GM12873 (cell line): ENCODE data around the gene RNF152.

Experiments
- CTCF ChIP-seq: IDR thresholded peaks from 2 replicates; pipeline ENCODE4 v1.5.1; 2012; ENCODE audit warnings: low read depth, mild to moderate bottlenecking, moderate library complexity, low read length, control low read depth; ENCODE audit not compliant: insufficient read depth; ENCODE audit errors: missing control alignments

RNF152 gene

DNA sequence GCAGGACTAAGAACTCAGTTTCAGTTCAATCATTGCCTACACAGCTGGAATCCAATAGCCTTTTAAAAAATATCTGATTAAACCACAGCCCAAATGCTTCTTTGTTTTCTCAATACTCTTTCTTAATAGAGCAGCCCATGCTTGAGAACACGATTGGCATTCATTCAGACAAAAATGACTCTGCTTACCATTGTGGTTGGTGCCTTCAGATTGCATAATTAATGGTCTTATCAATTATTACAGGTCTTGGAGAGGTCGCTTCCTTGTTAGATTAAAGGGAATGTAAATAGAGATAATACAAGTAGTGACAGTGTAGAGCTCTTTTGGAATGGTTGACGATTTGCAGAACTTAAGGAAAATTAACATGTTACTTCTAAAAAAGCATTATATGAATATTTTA, 107.2 kb downstream of the RNF152 start:
- no peak for TF ChIP-seq CTCF

DNA sequence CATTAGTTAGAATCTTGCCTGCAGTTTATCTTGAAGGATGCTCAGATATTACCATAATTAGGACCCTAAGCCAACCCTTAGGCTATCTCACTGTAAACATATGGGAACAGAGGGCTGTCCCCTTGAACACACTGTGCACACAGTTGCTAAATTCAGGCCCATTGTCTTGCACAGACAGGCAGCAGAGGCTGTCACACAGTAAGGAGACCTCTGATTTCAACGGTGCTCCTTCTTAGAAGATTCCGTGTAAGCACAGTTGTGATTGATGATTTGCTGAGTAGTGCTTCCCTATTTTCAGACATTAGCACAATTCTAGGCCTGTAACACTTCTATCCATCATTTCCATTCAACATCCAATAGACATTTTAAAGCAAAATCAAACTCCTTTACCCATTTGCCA, 108.0 kb downstream of the RNF152 start:
- TF ChIP-seq CTCF = no peak

DNA sequence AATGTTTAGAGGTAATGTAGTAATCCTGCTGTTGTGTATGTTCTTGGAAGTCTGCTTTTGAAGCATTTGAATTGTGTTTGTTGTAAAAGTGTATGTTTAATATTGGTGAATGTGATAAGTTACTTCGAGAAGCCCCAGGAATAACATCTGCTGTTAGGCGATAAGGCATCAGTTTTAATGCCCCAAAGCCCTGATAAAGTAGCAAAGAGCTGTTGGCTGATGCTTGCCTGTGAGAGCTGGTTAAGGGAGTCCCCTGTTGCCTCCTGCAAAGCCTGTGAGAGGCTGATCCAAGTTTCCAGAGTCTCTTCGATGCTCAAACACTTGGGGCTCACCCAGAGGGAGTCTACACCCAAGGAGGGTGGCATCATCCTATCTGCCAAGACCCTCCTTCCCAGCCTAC, 110.3 kb downstream of the RNF152 start:
- no peak for TF ChIP-seq CTCF

- TF ChIP-seq CTCF = no peak
Measured at GRCh38 chr18:61774846-61775245, 118.0 kb downstream of the RNF152 start.

- no peak for TF ChIP-seq CTCF
Measured at GRCh38 chr18:61772293-61772848, 120.4 kb downstream of the RNF152 start.

DNA sequence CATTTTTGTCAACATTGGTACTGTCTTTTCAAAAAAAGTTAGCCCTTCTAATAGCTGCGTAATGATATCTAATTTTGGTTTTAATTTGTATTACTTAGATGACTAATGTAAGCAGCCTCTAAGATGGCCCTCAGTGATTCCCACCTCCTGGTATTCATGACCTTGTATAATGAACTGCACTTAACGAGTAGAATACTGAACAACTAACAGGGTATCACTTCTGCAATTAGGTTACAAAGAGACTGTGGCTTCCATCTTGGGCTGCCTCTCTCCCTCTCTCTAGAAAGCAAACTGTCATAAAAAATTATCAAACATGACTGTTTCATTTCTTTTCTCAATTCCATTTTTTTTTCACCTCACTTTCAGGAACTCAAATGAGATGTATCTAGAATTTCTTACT, 120.9 kb downstream of the RNF152 start:
- TF ChIP-seq CTCF = no peak

DNA sequence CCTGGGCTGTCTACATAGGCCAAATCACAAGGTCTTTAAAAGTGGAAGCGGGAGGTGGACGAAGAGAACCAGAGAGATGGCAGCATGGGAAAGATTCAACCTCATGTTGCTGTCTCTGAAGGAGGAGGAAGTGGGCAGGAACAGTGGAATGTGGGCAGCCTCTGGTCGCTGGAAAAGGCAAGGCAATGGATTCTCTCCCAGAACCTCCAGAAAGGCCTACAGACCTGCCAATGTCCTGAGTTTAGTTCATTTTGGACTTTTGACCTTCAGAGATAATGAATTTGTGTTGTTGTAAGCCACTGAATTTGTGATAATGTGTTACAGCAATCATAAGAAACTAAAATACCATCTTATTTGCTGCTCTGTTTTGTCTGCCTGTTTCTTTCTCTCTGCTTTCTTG, 122.5 kb downstream of the RNF152 start:
- no peak for TF ChIP-seq CTCF
